DMS53 treated with DMSO at 0.1 percent for 48 hours (cell line): Measurements from ENCODE around the gene TENM3.

Source experiments
- DNase-seq: peaks from one replicate; lab custom pipeline; 2025; ENCODE audit not compliant: unreplicated experiment; lab: John Stamatoyannopoulos, UW

TENM3 gene

DNA sequence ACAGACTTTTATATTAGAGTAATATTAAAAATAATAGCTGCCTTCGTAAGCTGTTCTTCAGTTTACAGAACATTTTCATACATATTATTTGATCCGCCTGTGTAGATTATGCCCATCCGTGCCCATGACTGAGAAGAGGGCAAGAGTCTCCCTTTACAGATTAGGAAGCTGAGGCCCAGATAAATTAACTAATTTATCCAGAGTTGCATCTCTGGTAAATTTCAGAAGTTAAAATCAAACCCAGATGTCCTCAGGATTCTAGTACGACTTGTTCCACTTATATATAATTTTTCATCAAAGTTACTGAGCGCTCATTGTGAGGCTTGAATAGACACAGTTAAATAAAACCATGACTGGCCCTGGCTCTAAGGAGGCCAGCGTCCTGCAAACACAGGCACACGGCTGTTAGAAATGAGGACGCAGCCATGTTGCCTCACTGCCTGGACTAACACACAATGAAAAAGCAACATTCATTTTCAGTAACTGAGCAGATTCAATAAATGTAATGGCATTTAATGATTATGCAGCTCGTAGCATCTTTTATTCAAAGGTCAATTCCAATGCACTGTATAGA lies 148.0 kb downstream of the TENM3 start:
- DNase-seq: no peak

- no peak for DNase-seq
These were observed 151.0 kb downstream of the TENM3 start for GRCh38 chr4:182394181-182394580.

- DNase-seq: no peak
These were observed 156.9 kb downstream of the TENM3 start for GRCh38 chr4:182400081-182400480.

DNA sequence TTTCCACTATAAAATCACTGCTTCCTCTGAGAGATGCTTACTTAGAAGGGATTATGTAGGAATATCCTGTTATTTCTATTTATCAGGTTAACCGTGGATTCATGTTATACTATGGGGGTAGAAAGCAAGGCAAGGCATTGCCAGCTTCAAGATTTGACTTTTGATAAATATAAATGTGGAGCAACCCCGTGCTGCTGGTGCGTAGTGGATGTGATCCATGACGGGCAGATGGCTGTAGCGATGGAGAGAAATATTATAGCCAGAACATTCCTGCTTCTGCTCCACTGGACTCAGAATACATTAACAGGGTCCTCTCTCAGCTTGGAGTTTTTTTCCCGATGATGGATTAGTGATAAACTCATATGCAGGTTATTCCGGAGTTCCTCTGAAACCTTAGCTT lies 157.6 kb downstream of the TENM3 start:
- DNase-seq: no peak

- no peak for DNase-seq
These were observed 161.2 kb downstream of the TENM3 start for GRCh38 chr4:182404376-182404775.

DNA sequence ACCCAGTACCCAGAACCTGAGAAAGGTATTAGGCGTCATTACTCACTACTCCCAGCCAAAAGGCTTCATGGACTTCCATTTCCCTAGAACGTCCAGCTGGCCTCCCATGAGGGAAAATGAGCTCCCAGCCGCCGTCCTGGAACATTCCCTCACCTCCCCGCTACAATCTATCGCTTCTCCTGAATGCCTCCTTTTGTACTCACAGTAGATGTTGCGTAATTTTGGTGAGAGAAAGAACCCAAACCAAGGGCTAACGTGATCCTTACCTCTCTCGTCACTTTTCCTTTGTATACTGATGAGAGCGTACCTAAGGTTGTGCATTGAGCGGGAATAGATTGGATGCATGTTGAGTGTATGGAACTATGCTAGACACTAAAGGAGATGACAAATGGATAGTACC lies 161.9 kb downstream of the TENM3 start:
- DNase-seq: no peak

DNA sequence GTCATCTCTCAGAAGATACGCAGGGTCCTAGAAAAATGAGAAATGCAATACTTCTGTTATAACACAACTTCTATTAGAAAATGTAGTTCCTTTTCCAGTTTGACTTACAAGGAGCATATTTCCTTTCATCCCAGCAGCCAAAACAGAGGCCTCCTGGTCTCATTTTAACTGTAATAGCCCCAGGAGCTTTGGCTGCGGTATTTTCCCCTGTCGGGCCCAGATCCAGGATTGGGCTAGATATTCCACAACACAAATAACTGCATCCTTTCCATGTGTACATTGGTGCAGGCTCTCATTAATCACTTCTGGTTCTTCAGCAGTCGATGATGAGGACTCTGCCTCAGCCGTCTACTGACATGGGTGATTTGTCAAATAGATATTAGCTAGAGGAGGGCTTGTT lies 166.1 kb downstream of the TENM3 start:
- no peak for DNase-seq

DNA sequence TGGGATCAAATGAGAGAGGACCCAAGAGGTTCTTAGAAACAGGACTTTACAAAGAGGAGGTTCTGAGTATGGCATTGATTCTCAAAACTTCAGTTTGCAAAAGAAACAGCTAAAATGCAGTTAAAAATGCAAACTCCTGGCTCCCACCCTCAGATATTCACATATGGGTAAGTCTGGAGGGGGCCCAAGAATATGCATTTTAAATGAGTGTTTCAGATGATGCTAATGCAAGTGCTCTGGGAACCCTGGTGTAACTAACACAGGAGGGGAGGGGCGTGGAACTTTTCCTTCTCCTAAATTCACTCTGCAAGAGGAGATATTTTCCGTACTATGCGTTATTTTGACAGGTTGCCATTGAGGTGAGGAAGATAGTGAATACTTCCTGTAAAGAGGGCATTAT lies 168.2 kb downstream of the TENM3 start:
- no peak for DNase-seq

DNA sequence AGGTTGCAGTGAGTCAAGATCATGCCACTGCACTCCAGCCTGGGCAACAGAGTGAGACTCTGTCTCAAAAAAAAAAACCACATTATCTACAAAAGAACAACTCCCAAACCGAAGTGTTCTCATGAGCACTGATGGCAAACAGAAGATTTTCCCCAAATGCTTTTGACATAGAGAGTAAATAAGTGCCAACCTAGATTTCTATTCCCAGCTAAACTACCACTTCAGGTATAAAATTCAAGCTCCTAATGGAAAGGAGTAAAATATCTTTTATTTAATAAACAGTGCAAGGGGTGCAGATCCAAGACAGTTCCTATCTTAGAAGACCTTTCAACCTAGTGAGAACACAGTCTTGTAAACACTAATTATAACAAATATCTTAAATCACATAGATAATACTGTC lies 170.3 kb downstream of the TENM3 start:
- DNase-seq: no peak

- DNase-seq: no peak
These were observed 171.9 kb downstream of the TENM3 start for GRCh38 chr4:182415116-182415515.

GRCh38 chr4:182416067-182416466 lies 172.9 kb downstream of the TENM3 start:
- DNase-seq: no peak

GRCh38 chr4:182418054-182418734 lies 175.0 kb downstream of the TENM3 start:
- DNase-seq: no peak

GRCh38 chr4:182420189-182420588 lies 177.0 kb downstream of the TENM3 start:
- no peak for DNase-seq

GRCh38 chr4:182421753-182422152 lies 178.6 kb downstream of the TENM3 start:
- no peak for DNase-seq

DNA sequence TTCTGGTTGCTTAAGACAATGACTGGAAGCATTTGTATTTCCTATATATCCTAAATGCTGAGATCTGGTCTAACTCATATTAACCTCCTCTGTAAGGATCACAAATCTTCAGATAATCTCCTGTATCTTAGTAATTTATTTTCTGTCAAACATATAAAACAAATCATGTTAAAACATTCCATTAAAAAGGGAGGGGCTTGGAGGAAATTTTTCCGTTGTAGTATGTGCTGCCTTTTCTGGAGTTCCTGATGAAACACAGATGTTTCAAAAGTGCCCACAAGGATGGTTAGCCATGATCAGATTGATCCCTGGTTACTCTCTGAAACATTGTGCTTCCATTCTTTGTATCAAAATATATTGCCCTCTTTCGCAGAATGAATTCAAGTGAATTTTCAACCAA lies 182.1 kb downstream of the TENM3 start:
- DNase-seq: no peak

GRCh38 chr4:182426901-182427300 lies 183.7 kb downstream of the TENM3 start:
- no peak for DNase-seq

- no peak for DNase-seq
These were observed 184.4 kb downstream of the TENM3 start for GRCh38 chr4:182427554-182427953.

- no peak for DNase-seq
These were observed 186.7 kb downstream of the TENM3 start for GRCh38 chr4:182429896-182430295.

GRCh38 chr4:182432819-182433218 lies 189.6 kb downstream of the TENM3 start:
- DNase-seq: no peak

DNA sequence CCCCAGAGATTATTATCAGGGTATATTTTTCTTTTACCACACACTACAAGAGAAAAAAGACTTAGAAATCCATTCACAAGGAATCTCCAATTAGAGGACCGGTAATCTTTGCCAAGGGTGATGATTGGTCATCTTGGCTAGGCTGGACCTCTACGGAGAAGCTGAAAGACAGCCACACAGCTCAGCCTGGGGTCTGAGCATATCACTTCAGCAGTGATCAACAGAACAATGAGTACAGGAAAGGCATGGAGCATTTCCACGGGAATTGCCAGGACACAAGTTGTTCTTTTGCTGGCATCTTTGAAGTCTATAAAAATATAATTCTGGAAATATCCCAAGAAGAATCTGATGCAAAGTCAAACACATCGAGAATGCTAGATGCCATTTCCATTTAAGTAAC lies 191.5 kb downstream of the TENM3 start:
- DNase-seq: no peak

GRCh38 chr4:182435401-182435800 lies 192.2 kb downstream of the TENM3 start:
- no peak for DNase-seq

DNA sequence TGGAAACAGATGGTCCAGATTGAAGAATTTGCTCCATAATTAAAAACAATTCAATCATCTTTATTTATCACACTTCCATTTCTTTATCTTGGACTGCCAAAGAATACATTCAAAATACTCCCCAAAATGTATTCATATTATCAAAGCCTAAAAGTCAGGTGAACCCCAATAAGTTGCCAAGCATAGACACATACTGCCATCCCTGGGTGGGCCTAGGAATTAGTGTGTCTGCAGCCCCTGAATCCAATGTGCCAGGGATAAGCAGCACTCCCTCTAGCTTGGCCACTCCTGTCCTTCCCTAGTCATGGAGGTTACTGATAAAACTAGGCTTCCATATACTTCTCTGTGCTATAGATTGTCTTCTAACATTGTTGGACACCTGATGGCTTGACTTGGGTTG lies 199.9 kb downstream of the TENM3 start:
- DNase-seq: no peak

DNA sequence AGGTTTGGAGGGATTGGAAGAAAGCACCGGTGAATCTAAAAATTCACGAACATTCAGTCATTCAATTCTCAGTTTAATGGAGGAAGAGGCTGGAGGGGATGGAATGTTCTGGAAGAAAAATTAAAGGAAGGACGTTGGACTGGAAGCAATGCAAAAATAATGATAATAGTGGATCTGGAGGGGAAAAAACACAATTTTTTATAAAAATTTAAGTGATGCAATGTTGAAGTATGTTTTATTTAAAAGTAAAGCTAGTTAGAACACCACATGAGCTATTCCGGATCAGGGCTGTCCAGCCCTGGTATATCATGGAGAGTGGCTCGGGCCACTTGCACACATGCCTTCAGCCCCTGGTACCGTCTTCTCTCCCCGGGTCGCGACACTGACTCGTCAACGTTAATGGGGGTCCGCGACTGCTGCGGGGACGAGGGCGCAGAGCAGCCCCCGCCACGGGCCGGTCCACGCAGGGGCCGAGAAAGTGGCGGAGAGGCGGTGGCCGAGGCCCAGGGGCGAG lies 204.6 kb downstream of the TENM3 start:
- no peak for DNase-seq
